MM.1S (cell line): Measurements from ENCODE around the gene MVK.

Source experiments
- DNase-seq: peaks from one replicate; pipeline ENCODE4 v3.0.0-alpha.2; 2015
- H2AFZ ChIP-seq: fragments of 300-600 bp; sonication (generic); 2 replicates; pipeline ENCODE4 v1.6.0; 2016; ENCODE audit warnings: antibody characterized with exemption, low read length
- H3F3A ChIP-seq: fragments of 300-600 bp; sonication (generic); 2 replicates; pipeline ENCODE4 v1.6.1; 2016; ENCODE audit warnings: mild to moderate bottlenecking, antibody characterized with exemption, low read length, moderate library complexity, mixed read lengths; ENCODE audit not compliant: insufficient read depth
- H3K27ac ChIP-seq: fragments of 300-600 bp; sonication (generic); 2 replicates; pipeline ENCODE4 v1.5.1; 2016; ENCODE audit warnings: mild to moderate bottlenecking, low read length
- H3K27me3 ChIP-seq: fragments of 300-600 bp; sonication (generic); replicated peaks from 2 replicates; pipeline ENCODE4 v1.6.0; 2016; ENCODE audit warnings: low read length; ENCODE audit not compliant: insufficient read depth
- H3K36me3 ChIP-seq: fragments of 300-600 bp; sonication (generic); replicated peaks from 2 replicates; pipeline ENCODE4 v1.6.1; 2016; ENCODE audit warnings: mild to moderate bottlenecking, low read length, mixed read lengths; ENCODE audit not compliant: insufficient read depth
- H3K4me1 ChIP-seq: fragments of 300-600 bp; sonication (generic); 2 replicates; pipeline ENCODE4 v1.6.1; 2016; ENCODE audit warnings: low read length, mixed read lengths
- H3K4me2 ChIP-seq: fragments of 300-600 bp; sonication (generic); 2 replicates; pipeline ENCODE4 v1.6.0; 2016; ENCODE audit warnings: low read depth, low read length
- H3K4me3 ChIP-seq: fragments of 300-600 bp; sonication (generic); 2 replicates; pipeline ENCODE4 v1.5.1; 2016; ENCODE audit warnings: low read length, mixed read lengths
- H3K79me2 ChIP-seq: fragments of 300-600 bp; sonication (generic); 2 replicates; pipeline ENCODE4 v1.6.1; 2016; ENCODE audit warnings: mixed run types, low read length, mixed read lengths
- H3K9ac ChIP-seq: fragments of 300-600 bp; sonication (generic); 2 replicates; pipeline ENCODE4 v1.6.1; 2016; ENCODE audit warnings: low read length, mixed read lengths
- H3K9me2 ChIP-seq: fragments of 300-600 bp; sonication (generic); replicated peaks from 2 replicates; pipeline ENCODE4 v1.6.1; 2016; ENCODE audit warnings: mild to moderate bottlenecking, low read length, mixed read lengths; ENCODE audit not compliant: insufficient read depth
- H3K9me3 ChIP-seq: fragments of 300-600 bp; sonication (generic); replicated peaks from 2 replicates; pipeline ENCODE4 v1.6.1; 2016; ENCODE audit warnings: mild to moderate bottlenecking, low read length, mixed read lengths; ENCODE audit not compliant: insufficient read depth
- H4K20me1 ChIP-seq: fragments of 300-600 bp; sonication (generic); 2 replicates; pipeline ENCODE4 v1.6.1; 2016; ENCODE audit warnings: mild to moderate bottlenecking, low read length, moderate library complexity, mixed read lengths; ENCODE audit not compliant: insufficient read depth
- EZH2 ChIP-seq: fragments of 300-600 bp; sonication (generic); optimal IDR thresholded peaks from 2 replicates; pipeline ENCODE3; 2017; ENCODE audit warnings: low read depth, mild to moderate bottlenecking, antibody characterized with exemption, low read length, mixed read lengths
- EZH2phosphoT487 ChIP-seq: fragments of 300-600 bp; sonication (generic); IDR thresholded peaks from 2 replicates; pipeline ENCODE4 v1.6.1; 2018; ENCODE audit warnings: antibody characterized with exemption, low read length
- TF ChIP-seq, protein P1 (sequence below): fragments of 300-600 bp; sonication (generic); IDR thresholded peaks from 2 replicates; pipeline ENCODE4 v1.5.1; 2016; ENCODE audit warnings: antibody characterized with exemption, low read length, mixed read lengths

MVK gene

DNA sequence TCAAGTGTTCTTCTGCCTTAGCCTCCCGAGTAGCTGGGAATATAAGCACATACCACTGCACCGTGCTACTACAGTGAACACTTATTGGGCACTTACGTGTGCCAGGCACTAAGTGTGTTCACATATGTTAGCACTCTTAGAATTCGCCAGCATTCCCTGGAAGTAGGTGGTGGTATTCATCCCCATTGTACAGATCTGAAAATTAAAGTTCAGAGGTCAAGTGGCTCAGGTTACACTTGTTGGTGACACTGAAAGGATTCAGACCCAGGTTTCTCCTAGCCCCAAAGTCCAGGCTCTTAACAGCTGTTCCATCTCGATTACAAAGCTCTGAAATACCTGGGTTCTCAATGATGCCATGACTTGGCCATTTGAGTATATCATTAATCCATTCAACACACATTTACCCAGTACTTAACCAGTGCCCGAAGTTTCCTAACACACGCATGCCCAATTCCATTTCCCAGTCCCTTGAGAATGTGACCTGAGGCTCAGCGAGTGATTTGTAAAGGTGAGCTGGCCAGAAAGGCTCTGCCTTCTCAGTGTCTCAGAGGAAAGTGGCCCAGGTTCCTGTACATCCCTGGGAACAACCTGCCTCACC, 4.8 kb downstream of the MVK start:
- no peak for DNase-seq
- Histone ChIP-seq H3K9me3 (no peaks in the 10 kb centered on the region), H3K27me3 (no peaks in the 10 kb centered on the region), H2AFZ (no peak overlapping the region), H3K4me3 (no peak overlapping the region), H3K9me2 (no peaks in the 10 kb centered on the region), H3K27ac (no peak overlapping the region), H3K36me3 (no peaks in the 10 kb centered on the region), H3K9ac (no peak overlapping the region), H3K4me1 (no peaks in the 10 kb centered on the region), H4K20me1 (no peaks in the 10 kb centered on the region), H3K79me2 (peaks cover 11% of the 10 kb centered on the region), H3K4me2 (no peak overlapping the region), H3F3A (no peaks in the 10 kb centered on the region)
- no peak for TF ChIP-seq EZH2phosphoT487
- no peak for TF ChIP-seq EZH2
- TF ChIP-seq, protein P1, sequence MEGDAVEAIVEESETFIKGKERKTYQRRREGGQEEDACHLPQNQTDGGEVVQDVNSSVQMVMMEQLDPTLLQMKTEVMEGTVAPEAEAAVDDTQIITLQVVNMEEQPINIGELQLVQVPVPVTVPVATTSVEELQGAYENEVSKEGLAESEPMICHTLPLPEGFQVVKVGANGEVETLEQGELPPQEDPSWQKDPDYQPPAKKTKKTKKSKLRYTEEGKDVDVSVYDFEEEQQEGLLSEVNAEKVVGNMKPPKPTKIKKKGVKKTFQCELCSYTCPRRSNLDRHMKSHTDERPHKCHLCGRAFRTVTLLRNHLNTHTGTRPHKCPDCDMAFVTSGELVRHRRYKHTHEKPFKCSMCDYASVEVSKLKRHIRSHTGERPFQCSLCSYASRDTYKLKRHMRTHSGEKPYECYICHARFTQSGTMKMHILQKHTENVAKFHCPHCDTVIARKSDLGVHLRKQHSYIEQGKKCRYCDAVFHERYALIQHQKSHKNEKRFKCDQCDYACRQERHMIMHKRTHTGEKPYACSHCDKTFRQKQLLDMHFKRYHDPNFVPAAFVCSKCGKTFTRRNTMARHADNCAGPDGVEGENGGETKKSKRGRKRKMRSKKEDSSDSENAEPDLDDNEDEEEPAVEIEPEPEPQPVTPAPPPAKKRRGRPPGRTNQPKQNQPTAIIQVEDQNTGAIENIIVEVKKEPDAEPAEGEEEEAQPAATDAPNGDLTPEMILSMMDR: no peak

DNA sequence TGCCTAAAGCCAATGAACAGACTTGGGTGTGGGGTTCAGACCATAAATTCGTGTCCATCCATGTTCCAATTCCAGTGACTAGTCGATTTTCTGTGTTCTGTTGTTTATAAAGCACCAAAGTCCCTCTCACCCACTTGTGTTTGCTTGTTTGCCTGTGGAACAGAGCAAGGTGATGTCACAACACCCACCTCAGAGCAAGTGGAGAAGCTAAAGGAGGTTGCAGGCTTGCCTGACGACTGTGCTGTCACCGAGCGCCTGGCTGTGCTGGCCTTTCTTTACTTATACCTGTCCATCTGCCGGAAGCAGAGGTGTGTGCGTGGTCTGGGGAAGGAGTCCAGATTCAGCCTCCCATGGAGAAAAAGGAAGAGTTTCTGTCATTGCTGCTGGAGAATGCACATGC, 6.0 kb downstream of the MVK start:
- H4K20me1 ChIP-seq: no peaks in the 10 kb centered on the region
- H3K9me2 ChIP-seq: no peaks in the 10 kb centered on the region
- no peak overlapping the region for H3K4me3 ChIP-seq
- no peak overlapping the region for H3K27ac ChIP-seq
- no peaks in the 10 kb centered on the region for H3K4me1 ChIP-seq
- no peaks in the 10 kb centered on the region for H3K36me3 ChIP-seq
- no peak overlapping the region for H3K9ac ChIP-seq
- no peak overlapping the region for H2AFZ ChIP-seq
- H3K27me3 ChIP-seq: no peaks in the 10 kb centered on the region
- no peak for DNase-seq
- no peaks in the 10 kb centered on the region for H3F3A ChIP-seq
- peaks cover 2% of the 10 kb centered on the region for H3K79me2 ChIP-seq
- H3K4me2 ChIP-seq: no peak overlapping the region
- no peak for TF ChIP-seq EZH2phosphoT487
- no peak for TF ChIP-seq EZH2
- TF ChIP-seq, protein P1: no peak
- no peaks in the 10 kb centered on the region for H3K9me3 ChIP-seq

DNA sequence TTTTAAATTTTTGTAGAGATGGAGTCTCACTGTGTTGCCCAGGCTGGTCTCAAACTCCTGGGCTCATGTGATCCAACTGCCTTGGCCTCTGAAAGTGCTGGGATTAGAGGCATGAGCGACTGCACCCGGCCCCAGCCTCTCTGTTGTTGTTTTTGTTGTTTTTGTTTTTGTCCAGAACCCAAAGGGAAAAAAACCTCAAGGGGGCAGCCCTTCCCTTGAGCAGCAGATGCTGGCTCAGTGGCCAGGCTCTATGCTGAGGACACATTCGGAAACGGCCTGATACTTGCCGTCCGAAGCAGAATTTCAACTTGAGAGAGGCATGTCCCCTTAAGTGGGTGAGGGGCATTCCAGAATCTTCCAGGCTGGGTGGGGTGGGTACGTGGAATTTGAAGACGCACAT, 6.7 kb downstream of the MVK start:
- H3K4me3 ChIP-seq: no peak overlapping the region
- no peaks in the 10 kb centered on the region for H4K20me1 ChIP-seq
- H3K27me3 ChIP-seq: no peaks in the 10 kb centered on the region
- H3K27ac ChIP-seq: no peak overlapping the region
- no peaks in the 10 kb centered on the region for H3F3A ChIP-seq
- H3K4me1 ChIP-seq: no peaks in the 10 kb centered on the region
- H3K79me2 ChIP-seq: no peaks in the 10 kb centered on the region
- no peak overlapping the region for H3K4me2 ChIP-seq
- H3K36me3 ChIP-seq: no peaks in the 10 kb centered on the region
- no peaks in the 10 kb centered on the region for H3K9me3 ChIP-seq
- DNase-seq: no peak
- TF ChIP-seq EZH2phosphoT487: no peak
- no peak for TF ChIP-seq EZH2
- TF ChIP-seq, protein P1: no peak
- H2AFZ ChIP-seq: no peak overlapping the region
- no peaks in the 10 kb centered on the region for H3K9me2 ChIP-seq
- H3K9ac ChIP-seq: no peak overlapping the region
